Neutrophil (primary cell): ENCODE results near the gene GALNTL6.
A peak's percentile ranks its signal among the peaks of the same experiment; 100 is the strongest.

Experiments used
- H3K27ac ChIP-seq: fragments of 200-600 bp; sonication (generic); 2 replicates; pipeline ENCODE4 v1.5.1; 2016; ENCODE audit warnings: mild to moderate bottlenecking, moderate library complexity
- H3K27me3 ChIP-seq: fragments of 200-600 bp; sonication (generic); 2 replicates; pipeline ENCODE4 v1.6.0; 2016; ENCODE audit warnings: mild to moderate bottlenecking
- H3K36me3 ChIP-seq: fragments of 200-600 bp; sonication (generic); 2 replicates; pipeline ENCODE4 v1.5.1; 2017
- H3K4me1 ChIP-seq, 2 experiments: fragments of 200-600 bp in 1 of 2; sonication (generic) in 1 of 2; 1 replicate in 1 of 2; 2 replicates in 1 of 2; pipeline versions ENCODE4 v1.5.1 to v1.6.1; 2013 to 2016; ENCODE audit warnings: low read depth in 1 of 2, low read length in 1 of 2, mild to moderate bottlenecking in 1 of 2, moderate library complexity in 1 of 2; ENCODE audit not compliant: control insufficient read depth in 1 of 2, insufficient read depth in 1 of 2
- H3K4me3 ChIP-seq, 2 experiments: fragments of 200-600 bp in 1 of 2; sonication (generic) in 1 of 2; 1 replicate in 1 of 2; 2 replicates in 1 of 2; pipeline ENCODE4 v1.5.1; 2013 to 2016; ENCODE audit warnings: low read depth in 1 of 2, low read length in 1 of 2, mild to moderate bottlenecking in 1 of 2, moderate library complexity in 1 of 2
- H3K9me3 ChIP-seq: fragments of 200-600 bp; sonication (generic); 2 replicates; pipeline ENCODE4 v1.5.1; 2016
- TF ChIP-seq, protein P1 (sequence below): fragments of 200-600 bp; sonication (generic); IDR thresholded peaks from 2 replicates; pipeline ENCODE4 v1.5.1; 2016; ENCODE audit warnings: antibody characterized with exemption

GALNTL6 gene

DNA sequence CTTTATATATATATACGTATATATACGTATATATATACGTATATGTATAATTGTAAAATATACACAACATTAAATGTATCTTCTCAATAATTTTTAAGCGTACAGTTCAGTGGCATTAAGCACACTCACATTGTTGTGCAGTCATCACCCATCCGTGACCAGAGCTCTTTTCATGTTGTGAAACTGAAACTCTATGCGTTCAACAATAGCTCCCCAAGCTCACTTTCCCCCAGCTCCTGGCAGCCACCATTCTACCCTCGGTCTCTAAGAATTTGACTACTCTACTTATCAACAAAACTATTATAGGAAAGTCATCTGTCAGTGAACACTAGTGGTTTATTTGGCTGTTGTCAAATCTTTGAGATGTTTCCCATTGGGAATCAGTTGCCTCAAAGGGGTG is 733.6 kb downstream of the GALNTL6 start:
- Histone ChIP-seq H3K9me3 (no peaks in the 10 kb centered on the region), H3K4me1 (no peaks in the 10 kb centered on the region), H3K27ac (no peak overlapping the region), H3K36me3 (no peaks in the 10 kb centered on the region), H3K27me3 (no peaks in the 10 kb centered on the region), H3K4me3 (no peak overlapping the region)
- TF ChIP-seq, protein P1, sequence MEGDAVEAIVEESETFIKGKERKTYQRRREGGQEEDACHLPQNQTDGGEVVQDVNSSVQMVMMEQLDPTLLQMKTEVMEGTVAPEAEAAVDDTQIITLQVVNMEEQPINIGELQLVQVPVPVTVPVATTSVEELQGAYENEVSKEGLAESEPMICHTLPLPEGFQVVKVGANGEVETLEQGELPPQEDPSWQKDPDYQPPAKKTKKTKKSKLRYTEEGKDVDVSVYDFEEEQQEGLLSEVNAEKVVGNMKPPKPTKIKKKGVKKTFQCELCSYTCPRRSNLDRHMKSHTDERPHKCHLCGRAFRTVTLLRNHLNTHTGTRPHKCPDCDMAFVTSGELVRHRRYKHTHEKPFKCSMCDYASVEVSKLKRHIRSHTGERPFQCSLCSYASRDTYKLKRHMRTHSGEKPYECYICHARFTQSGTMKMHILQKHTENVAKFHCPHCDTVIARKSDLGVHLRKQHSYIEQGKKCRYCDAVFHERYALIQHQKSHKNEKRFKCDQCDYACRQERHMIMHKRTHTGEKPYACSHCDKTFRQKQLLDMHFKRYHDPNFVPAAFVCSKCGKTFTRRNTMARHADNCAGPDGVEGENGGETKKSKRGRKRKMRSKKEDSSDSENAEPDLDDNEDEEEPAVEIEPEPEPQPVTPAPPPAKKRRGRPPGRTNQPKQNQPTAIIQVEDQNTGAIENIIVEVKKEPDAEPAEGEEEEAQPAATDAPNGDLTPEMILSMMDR, result no peak

DNA sequence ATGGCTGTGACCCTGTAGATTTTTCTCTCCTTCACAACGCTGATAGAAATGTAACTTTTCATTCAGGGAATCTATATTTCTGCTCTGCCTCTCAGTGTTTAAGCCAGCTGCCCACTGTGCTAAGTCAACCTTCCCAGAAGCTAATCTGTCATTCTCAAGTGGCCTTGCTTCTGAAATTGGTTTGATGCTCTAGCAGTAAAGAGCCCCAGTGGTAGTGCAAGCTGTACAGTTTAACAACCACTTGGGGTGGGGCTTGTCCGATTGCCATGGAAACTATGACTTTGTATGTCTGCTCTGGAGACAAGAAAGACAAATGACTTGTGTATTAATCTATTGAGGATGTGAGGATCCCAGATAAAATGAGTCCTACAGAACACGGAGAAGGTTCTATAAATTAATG is 734.5 kb downstream of the GALNTL6 start:
- TF ChIP-seq, protein P1, result no peak
- Histone ChIP-seq H3K4me1 (no peaks in the 10 kb centered on the region), H3K9me3 (no peaks in the 10 kb centered on the region), H3K36me3 (no peaks in the 10 kb centered on the region), H3K27me3 (no peaks in the 10 kb centered on the region), H3K4me3 (no peak overlapping the region), H3K27ac (no peak overlapping the region)

DNA sequence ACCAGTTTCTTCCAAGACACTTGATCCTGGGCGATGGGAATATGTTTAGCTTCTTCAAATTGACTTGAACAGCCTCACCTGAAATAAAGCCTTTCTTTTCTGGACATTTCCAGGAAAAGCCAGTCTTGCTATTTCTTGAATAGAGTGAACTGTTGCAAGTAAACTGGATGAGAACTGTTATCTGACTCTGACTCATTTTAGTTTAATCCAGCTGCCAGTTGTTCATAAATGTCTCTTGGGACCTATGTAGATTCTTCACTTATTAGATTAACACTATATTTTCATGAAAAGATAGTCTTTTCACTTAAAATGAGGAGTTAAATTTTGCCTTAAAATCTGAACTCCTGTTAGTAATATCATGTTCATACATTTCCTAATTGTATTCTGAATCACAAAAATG is 740.0 kb downstream of the GALNTL6 start:
- TF ChIP-seq, protein P1, result no peak
- Histone ChIP-seq H3K36me3 (no peaks in the 10 kb centered on the region), H3K9me3 (no peaks in the 10 kb centered on the region), H3K27me3 (no peaks in the 10 kb centered on the region), H3K4me3 (no peak overlapping the region), H3K27ac (no peak overlapping the region), H3K4me1 (no peaks in the 10 kb centered on the region)

DNA sequence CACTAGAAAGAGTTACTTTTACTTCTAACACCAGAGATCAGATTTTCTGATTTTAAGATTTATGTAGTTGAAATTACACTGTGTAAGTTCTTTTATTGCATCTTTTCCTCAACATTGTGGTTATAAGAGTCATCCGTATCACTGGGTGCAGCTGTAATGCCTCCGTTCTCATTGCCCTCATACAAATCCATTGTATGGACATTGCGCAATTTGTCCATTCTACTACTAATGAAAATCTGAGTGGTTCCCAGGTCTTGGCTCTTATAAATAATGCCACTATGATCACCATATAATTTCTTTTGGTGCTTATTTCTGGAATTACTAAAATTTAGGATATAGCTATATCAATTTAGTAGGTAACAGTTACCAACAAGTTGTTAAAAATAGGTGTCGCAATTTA is 741.4 kb downstream of the GALNTL6 start:
- TF ChIP-seq, protein P1, result no peak
- no peaks in the 10 kb centered on the region for H3K9me3 ChIP-seq
- H3K27me3 ChIP-seq, result no peaks in the 10 kb centered on the region
- no peak overlapping the region for H3K27ac ChIP-seq
- H3K4me1 ChIP-seq, result no peaks in the 10 kb centered on the region
- H3K36me3 ChIP-seq, result no peaks in the 10 kb centered on the region
- no peak overlapping the region for H3K4me3 ChIP-seq

DNA sequence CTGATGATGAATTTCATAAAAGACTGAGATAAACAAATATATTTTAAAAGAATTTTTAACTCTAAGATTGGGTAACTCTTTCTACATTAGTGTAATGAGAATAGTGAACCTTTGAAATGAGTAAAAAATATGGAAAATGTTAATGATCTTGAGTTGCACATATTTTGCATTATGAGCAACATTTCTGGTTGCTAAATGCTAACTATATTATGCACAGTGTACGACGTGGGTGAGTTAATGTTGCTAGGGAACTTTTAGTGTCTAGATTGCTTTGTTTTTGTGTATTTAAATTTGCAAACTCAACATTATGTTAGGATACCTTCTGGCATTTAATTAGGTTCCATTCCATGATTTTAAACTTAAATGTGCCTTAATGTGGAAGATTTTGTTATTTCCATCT is 742.5 kb downstream of the GALNTL6 start:
- Histone ChIP-seq H3K27me3 (no peaks in the 10 kb centered on the region), H3K9me3 (no peaks in the 10 kb centered on the region), H3K4me3 (no peak overlapping the region), H3K36me3 (no peaks in the 10 kb centered on the region), H3K27ac (no peak overlapping the region), H3K4me1 (no peaks in the 10 kb centered on the region)
- TF ChIP-seq, protein P1, result no peak

DNA sequence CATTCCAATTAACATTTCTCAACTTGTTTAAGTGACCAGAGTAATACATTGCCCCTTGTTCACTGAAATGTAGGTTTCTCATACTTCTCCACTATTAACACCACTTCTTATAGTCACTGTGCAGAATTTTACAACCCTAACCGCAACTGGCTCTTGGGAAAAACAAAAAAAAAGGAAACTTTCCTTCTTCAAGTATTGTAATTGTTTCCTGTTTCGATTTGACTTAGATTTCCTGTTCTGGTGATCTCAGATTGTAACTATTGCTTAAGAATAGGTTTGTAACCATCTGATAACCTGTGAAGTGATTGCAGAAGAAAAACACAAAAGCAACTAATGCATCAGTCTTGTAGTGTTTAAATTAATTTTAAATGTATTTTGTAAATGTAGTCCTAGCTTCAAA is 760.7 kb downstream of the GALNTL6 start:
- H3K4me3 ChIP-seq, result no peak overlapping the region
- no peaks in the 10 kb centered on the region for H3K9me3 ChIP-seq
- peaks cover 10% of the 10 kb centered on the region for H3K27me3 ChIP-seq
- peaks cover 8% of the 10 kb centered on the region in 2 experiments for H3K4me1 ChIP-seq
- peak overlapping the region; percentile 3 for H3K27ac ChIP-seq
- no peaks in the 10 kb centered on the region for H3K36me3 ChIP-seq
- TF ChIP-seq, protein P1, result no peak
